Activated CD8-positive, alpha-beta T cell treated with anti-CD3 and anti-CD28 coated beads for 36 hours (primary cell): ENCODE measurements around the gene SETD1A. TPM values are rescaled to one million over a fixed set of nuclear protein-coding genes. Genes with fewer than 3 reads are reported as not detected.

ENCODE experiments used
- ATAC-seq: fragments of 200-7000 bp; cut with Tn5 transposase; one replicate; pipeline ENCODE4 v1.10.0; 2021; ENCODE audit warnings: mild to moderate bottlenecking, moderate library complexity
- CTCF ChIA-PET: fragments of 350-600 bp; sonication (Branson Sonifier 250); formaldehyde crosslinking; loops from one replicate; lab custom pipeline; 2021; ENCODE audit warnings: antibody characterized with exemption; lab: Charles Lee
- POLR2A ChIA-PET: fragments of 350-600 bp; sonication (Branson Sonifier 250); formaldehyde crosslinking; loops from one replicate; lab custom pipeline; 2021; ENCODE audit warnings: antibody characterized with exemption; lab: Charles Lee
- DNase-seq: peaks from one replicate; pipeline ENCODE4 v3.0.0-alpha.2; 2020
- H3K27ac Mint-ChIP-seq: one replicate; pipeline ENCODE4 v1.8.0; 2021; ENCODE audit warnings: mild to moderate bottlenecking, mixed read lengths
- H3K27me3 Mint-ChIP-seq: one replicate; pipeline ENCODE4 v1.8.0; 2021; ENCODE audit warnings: mixed read lengths
- H3K36me3 Mint-ChIP-seq: one replicate; pipeline ENCODE4 v1.8.0; 2021; ENCODE audit warnings: low read depth, mixed read lengths
- H3K4me1 Mint-ChIP-seq: one replicate; pipeline ENCODE4 v1.8.0; 2021; ENCODE audit warnings: low read depth, mixed read lengths
- H3K4me3 Mint-ChIP-seq: one replicate; pipeline ENCODE4 v1.8.0; 2021; ENCODE audit warnings: mild to moderate bottlenecking, moderate library complexity, mixed read lengths
- H3K9me3 Mint-ChIP-seq: one replicate; pipeline ENCODE4 v1.8.0; 2021; ENCODE audit warnings: mixed read lengths
- intact Hi-C: fragments of 100-400 bp; cut with micrococcal nuclease; formaldehyde crosslinking; loops from one replicate; pipeline ENCODE4 v1.10.0; 2022
- total RNA-seq, 2 experiments: library from RNA; stranded (reverse); gene quantifications; one replicate each; pipeline ENCODE4 v1.2.3, GENCODE V29; 2021
- TF ChIP-seq, protein P1 (sequence below): fragments of 200-600 bp; IDR thresholded peaks from one replicate; pipeline ENCODE4 v1.8.0; 2022; ENCODE audit warnings: antibody characterized with exemption, mild to moderate bottlenecking

Gene SETD1A
- total RNA-seq, 2 experiments from 2014 or later: 18.0 to 19.2 TPM

DNA sequence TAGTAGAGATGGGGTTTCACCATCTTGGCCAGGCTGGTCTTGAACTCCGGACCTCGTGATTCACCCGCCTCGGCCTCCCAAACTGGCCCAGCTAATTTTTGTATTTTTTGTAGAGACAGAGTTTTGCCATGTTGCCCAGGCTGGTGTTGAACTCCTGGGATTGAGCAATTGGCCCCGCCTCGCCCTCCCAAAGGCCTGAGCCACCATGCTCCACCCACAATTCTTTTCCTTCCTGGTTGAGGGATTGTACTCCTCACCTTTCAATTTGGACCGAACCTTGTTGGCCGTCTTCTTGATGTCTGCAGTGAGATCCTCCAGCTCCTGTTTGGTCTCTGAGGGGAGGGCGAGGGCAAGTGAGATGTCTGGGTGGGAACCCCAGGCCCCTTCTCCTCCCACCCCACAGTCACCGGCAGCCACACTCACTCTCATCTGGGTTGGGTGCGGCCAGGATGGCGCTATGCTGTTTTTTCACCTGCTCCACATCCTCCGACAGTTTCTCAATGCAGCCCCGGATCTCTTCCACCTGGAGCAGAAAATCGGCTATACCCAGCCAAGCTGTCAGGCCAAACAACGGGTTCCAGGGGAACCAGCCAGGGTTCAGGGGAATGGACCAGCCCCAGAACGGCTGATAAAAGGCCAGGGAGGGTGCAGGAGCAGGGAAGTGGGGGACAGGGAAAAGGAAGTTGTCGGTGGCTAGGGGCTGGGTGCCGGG lies 43.3 kb downstream of the SETD1A start:
- ChIA-PET POLR2A (interaction anchor here (0.7 kb wide), 1 partner anchor 198 kb away, joined by 3 read pairs; no protein-coding TSS in a partner anchor), CTCF (interaction anchor here (0.8 kb wide), 1 partner anchor 142 kb away, joined by 4 read pairs; no protein-coding TSS in a partner anchor)
- H3K4me1 Mint-ChIP-seq: peaks cover 7% of the 10 kb centered on the region
- TF ChIP-seq, protein P1, sequence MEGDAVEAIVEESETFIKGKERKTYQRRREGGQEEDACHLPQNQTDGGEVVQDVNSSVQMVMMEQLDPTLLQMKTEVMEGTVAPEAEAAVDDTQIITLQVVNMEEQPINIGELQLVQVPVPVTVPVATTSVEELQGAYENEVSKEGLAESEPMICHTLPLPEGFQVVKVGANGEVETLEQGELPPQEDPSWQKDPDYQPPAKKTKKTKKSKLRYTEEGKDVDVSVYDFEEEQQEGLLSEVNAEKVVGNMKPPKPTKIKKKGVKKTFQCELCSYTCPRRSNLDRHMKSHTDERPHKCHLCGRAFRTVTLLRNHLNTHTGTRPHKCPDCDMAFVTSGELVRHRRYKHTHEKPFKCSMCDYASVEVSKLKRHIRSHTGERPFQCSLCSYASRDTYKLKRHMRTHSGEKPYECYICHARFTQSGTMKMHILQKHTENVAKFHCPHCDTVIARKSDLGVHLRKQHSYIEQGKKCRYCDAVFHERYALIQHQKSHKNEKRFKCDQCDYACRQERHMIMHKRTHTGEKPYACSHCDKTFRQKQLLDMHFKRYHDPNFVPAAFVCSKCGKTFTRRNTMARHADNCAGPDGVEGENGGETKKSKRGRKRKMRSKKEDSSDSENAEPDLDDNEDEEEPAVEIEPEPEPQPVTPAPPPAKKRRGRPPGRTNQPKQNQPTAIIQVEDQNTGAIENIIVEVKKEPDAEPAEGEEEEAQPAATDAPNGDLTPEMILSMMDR: no peak
- H3K4me3 Mint-ChIP-seq: no peak overlapping the region
- no peak for ATAC-seq
- no peak for DNase-seq
- H3K36me3 Mint-ChIP-seq: no peaks in the 10 kb centered on the region
- intact Hi-C loops: no loop called here
- no peaks in the 10 kb centered on the region for H3K27me3 Mint-ChIP-seq
- H3K9me3 Mint-ChIP-seq: no peaks in the 10 kb centered on the region
- no peak overlapping the region for H3K27ac Mint-ChIP-seq

DNA sequence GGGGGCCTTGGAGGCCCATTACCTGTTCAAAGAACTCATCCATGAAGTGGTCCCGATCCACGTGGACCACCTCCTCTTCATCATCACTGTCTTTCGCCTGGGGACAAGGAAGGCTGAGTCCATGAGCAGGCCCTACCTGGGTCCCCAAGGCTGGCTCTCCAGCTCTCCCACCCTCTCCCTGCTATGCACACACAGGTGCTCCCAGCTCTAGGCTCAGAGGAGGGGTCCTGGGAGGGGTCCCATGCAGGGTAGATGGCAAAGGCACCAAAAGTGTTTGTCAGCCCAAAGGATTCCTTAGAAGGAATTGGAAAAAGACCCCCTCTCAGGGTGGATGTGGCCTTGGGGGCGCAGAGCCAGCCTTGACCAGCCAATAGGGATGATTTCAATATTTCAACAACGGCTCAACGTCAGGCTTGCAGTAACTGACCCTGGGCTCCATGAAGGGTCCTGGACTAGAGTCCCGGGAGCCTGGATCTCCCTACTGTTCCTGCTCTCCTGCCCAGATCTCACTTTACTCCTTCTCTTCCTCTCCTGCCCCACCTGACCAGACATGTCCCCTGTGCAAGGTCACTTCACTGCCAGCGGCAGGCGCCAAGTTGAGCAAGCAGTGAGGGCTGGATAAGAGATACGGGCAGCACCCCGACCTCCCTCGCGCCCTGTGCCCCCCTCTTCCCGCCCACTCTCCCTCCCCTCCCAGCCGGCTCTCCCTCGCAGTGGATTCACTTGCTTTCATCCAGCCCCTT lies 44.1 kb downstream of the SETD1A start:
- no peak overlapping the region for H3K4me3 Mint-ChIP-seq
- TF ChIP-seq, protein P1: no peak
- no peaks in the 10 kb centered on the region for H3K27me3 Mint-ChIP-seq
- no peaks in the 10 kb centered on the region for H3K36me3 Mint-ChIP-seq
- intact Hi-C loops: no loop called here
- H3K27ac Mint-ChIP-seq: no peak overlapping the region
- H3K4me1 Mint-ChIP-seq: peaks cover 3% of the 10 kb centered on the region
- CTCF ChIA-PET: interaction anchor here (1.2 kb wide), 1 partner anchor 60 kb away, joined by 3 read pairs; no protein-coding TSS in a partner anchor
- ATAC-seq (no peak), DNase-seq (no peak)
- POLR2A ChIA-PET: no interaction called here
- no peaks in the 10 kb centered on the region for H3K9me3 Mint-ChIP-seq

DNA sequence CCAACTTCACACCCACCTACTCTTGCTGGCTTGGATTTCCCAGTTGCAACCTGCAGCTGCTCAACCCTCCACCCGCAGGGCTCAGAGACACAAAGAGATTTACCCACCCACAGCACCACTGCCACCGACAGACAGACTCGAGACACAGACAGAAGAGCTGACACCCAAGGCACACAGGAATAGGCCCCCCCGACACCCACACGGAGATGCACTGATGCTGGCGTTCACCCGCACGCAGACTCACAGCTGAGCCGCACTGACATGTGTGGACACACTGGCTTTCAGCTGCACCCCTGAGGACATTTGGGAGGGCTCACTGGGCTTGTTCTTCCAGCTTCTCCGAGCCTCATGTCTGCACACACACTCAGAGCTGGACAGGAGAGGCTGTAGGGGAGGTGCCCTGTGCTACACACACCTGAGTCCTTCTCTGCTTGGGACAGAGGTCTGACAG lies 44.7 kb downstream of the SETD1A start:
- H3K4me1 Mint-ChIP-seq: no peaks in the 10 kb centered on the region
- H3K9me3 Mint-ChIP-seq: no peaks in the 10 kb centered on the region
- ATAC-seq: no peak
- CTCF ChIA-PET: interaction anchor here (0.6 to 1.8 kb wide), 4 partner anchors 17 to 94 kb away, joined by 3 to 8 read pairs (median 3); partner anchors contain the start of gene HSD3B7
- no peaks in the 10 kb centered on the region for H3K27me3 Mint-ChIP-seq
- H3K36me3 Mint-ChIP-seq: no peaks in the 10 kb centered on the region
- POLR2A ChIA-PET: interaction anchor here (1.0 to 1.4 kb wide), 2 partner anchors 12 to 178 kb away, joined by 3 to 4 read pairs; partner anchors contain the start of gene FUS
- intact Hi-C loops: no loop called here
- H3K27ac Mint-ChIP-seq: no peak overlapping the region
- TF ChIP-seq, protein P1: no peak
- no peak overlapping the region for H3K4me3 Mint-ChIP-seq
- DNase-seq: no peak

DNA sequence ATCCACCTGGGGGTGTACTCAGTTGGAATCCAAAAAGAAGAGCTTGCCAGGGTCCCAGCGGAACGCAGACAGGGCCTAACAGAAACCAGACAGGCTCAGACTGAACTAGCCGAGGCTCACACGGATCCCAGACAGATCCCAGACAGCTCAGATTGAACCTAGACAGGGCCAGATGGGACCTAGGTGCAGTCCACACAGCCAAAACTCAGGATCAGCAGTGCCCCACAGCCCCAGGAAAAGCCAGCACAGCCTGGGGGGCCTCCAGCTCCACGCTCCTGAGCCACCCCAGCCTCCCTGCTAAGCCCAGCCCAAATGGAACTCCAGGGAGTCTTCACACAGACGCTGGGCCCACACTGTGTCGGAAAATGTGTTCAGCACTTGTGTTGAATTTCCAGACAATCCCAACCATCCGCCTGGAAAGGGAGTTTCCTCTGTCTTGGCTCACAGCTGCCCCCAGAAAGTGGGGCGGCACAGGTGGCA lies 45.3 kb downstream of the SETD1A start:
- intact Hi-C loops: no loop called here
- Mint-ChIP-seq H3K36me3 (no peaks in the 10 kb centered on the region), H3K9me3 (no peaks in the 10 kb centered on the region), H3K4me3 (no peak overlapping the region), H3K27me3 (no peaks in the 10 kb centered on the region), H3K27ac (no peak overlapping the region), H3K4me1 (no peaks in the 10 kb centered on the region)
- ChIA-PET CTCF (interaction anchor here (0.6 to 1.8 kb wide), 4 partner anchors 18 to 93 kb away, joined by 3 to 8 read pairs (median 3); partner anchors contain the start of gene HSD3B7), POLR2A (interaction anchor here (1.0 to 1.4 kb wide), 2 partner anchors 11 to 177 kb away, joined by 3 to 4 read pairs; partner anchors contain the start of gene FUS)
- no peak for ATAC-seq
- no peak for DNase-seq
- TF ChIP-seq, protein P1: no peak
